HG02938 (cell line): ENCODE data around the gene SYNRG.

Experiments used
- ATAC-seq: cut with Tn5 transposase; IDR thresholded peaks from one replicate; pipeline ENCODE4 v1.9.1; 2021; ENCODE audit warnings: mild to moderate bottlenecking, moderate library complexity; ENCODE audit not compliant: unreplicated experiment

The SYNRG gene

DNA sequence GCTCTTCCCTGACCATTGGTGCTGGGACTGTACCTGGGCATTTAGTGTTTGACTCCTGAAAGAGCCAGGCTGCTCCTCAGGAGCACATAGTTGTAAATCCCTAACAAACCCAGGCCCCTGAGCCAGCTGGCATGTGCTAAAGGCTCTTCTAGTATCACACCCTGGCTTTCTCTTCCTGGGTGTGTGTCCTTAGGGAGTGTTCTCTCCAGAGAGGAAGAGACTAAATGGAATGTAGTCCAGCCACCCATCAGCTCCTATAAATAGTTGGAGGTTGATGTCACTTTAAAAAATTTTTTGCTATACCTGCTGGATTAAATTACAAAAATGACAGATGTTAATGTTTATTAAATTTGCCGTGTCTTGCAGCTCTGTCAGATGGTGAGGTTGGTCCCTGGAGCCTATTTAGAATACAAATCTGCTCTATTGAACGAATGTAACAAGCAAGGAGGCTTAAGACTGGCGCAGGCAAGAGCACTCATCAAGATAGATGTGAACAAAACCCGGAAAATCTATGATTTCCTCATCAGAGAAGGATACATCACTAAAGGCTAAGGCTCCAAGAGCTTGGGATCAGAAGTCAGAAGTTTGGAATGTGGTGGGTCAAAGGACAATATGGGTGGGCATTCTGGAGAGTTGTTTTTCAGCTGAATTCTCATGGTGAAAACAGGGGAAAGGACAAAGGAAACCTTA lies 132.6 kb downstream of the SYNRG start:
- no peak for ATAC-seq

DNA sequence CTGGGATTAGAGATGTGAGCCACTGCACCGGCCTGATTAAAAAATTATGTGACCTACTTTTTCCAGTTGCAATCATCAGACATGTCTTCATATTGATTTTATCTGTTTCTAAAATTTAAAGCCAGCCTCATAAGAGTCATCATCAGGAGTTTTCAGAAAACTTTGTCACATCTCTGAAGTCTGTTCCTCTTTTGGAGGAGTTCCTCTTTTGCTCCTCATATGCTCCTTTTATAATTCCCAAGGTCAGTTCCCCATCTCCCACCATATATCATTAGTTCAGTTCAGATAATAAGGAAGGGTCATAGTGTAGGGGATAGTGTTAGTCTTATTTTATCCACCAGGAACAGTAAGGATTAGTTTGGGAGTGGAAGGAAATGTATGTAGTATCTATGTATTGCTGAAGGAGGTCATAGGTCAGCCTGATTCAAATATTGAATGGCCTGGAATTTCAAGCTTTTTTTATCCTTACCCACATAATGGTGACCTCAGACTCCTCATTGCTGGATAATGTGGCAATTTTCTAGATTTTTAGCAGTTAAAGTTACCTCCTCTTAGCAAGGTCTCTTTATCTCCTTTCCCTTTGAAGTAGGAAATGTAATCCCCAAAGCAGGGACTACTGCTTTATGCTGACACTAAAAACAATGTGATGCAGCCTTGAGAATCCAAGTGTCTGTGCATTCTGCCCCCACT lies 133.3 kb downstream of the SYNRG start:
- ATAC-seq = no peak

GRCh38 chr17:37470181-37470580 lies 139.0 kb downstream of the SYNRG start:
- no peak for ATAC-seq

- ATAC-seq = no peak
These were observed 142.7 kb downstream of the SYNRG start for GRCh38 chr17:37466471-37466870.

GRCh38 chr17:37465069-37465616 lies 144.1 kb downstream of the SYNRG start:
- no peak for ATAC-seq
